Measurements from ENCODE around the gene NUDT5. TPM values are rescaled to one million over a fixed set of nuclear protein-coding genes. Genes with fewer than 3 reads are reported as not detected.

The NUDT5 gene
- total RNA-seq, 1 experiment from 2014 or later = 117 TPM

DNA sequence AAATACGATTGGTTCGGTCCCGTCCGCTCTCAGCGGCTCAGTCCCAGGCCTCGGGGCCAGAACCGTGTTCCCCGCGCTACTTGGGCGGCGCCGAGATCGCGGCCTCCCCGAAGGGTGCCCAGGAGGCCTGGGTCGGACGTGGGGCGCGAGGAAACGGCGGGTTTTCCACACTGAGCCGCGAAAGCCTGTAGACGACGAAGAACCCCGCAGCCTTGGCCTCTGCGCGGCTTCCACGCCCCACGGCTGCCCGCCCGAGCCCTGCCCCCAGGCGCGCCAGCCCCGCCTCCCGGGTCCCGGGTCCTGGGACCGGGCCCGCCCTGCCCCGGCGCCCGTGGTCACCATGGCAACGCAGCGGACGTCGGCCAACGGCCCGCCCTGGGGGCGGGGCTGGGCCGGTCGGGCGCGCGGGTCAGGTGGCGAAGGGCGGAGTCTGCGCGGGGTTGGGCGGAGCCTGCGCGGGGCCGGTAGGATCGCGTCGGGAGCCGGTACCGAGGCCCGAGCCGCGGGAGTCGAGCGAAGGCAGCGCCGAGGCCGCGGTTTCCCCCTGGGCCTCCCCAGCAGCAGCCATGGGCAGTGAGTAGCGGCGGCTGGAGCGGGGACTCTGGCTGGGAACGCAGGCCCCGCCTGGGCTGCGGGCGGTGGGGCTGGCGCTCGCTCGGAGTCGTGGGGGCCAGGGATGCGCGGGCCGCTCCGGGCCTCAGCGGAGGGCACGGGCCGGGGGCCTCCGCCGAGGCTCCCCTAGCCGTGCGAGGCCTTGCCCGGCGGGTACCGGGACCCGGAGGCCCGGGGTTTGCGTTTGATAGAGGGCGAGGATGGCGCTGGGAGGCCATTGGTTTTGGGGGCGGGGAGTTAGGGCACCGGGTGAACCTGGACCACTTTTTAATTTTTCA lies 66.2 kb downstream of the NUDT5 start, which contains the start of gene SEC61A2:
SEC61A2 (plus strand) TSS at position 456 of the 890 bp plus-strand sequence; CDS start at position 567, 111 bp downstream.
- Histone ChIP-seq H3K27me3 (ENCODE audit: insufficient read depth, low read length) (no peaks in the 10 kb centered on the region), H2BK120ac (ENCODE audit: low read depth, low read length, poor library complexity, severe bottlenecking) (no peak within 1 kb of the TSS), H2BK5ac (ENCODE audit: insufficient read length, low read length) (no peak within 1 kb of the TSS), H3K79me2 (ENCODE audit: insufficient read depth, low read length) (0 out of 2 replicates have a peak, but pooled peaks cover 2% of the 10 kb centered on the region), H2BK20ac (ENCODE audit: low read depth, low read length, poor library complexity, severe bottlenecking) (no peak within 1 kb of the TSS), H3K9ac (ENCODE audit: extremely low read depth, insufficient read length, low read length) (peak within 1 kb of the TSS; percentile 45), H3K4ac (ENCODE audit: low read depth, low read length) (no peak within 1 kb of the TSS), H3K56ac (ENCODE audit: insufficient read length, low read depth, low read length) (no peak within 1 kb of the TSS), H3K18ac (ENCODE audit: insufficient read length, low read depth, low read length) (peak within 1 kb of the TSS; percentile 77), H2AK5ac (ENCODE audit: insufficient read length, low read length) (no peak within 1 kb of the TSS), H3K23me2 (ENCODE audit: insufficient read length, low read depth, low read length, poor library complexity, severe bottlenecking) (peaks cover 4% of the 10 kb centered on the region), H4K8ac (replicated peaks; ENCODE audit: insufficient read length, low read depth, low read length) (no peak within 1 kb of the TSS), H3K4me1 (ENCODE audit: insufficient read depth, low read length) (no peaks in the 10 kb centered on the region), H2BK12ac (ENCODE audit: insufficient read length, low read depth, low read length) (peak within 1 kb of the TSS; percentile 57), H3T11ph (ENCODE audit: low read length) (no peak within 1 kb of the TSS), H3K4me2 (ENCODE audit: insufficient read depth, insufficient read length, low read length) (peak within 1 kb of the TSS; percentile 95), H3K14ac (ENCODE audit: insufficient read depth, low read length) (peak within 1 kb of the TSS; percentile 66), H2BK15ac (ENCODE audit: low read depth, low read length) (no peak within 1 kb of the TSS), H3K23ac (ENCODE audit: insufficient read length, low read depth, low read length) (no peak within 1 kb of the TSS), H3K9me3 (ENCODE audit: control insufficient read depth, low read depth, low read length) (no peaks in the 10 kb centered on the region), H3K79me1 (ENCODE audit: insufficient read depth, low read depth, low read length, poor library complexity, severe bottlenecking) (no peaks in the 10 kb centered on the region), H4K20me1 (ENCODE audit: control insufficient read depth, insufficient read depth, insufficient read length) (no peaks in the 10 kb centered on the region), H4K91ac (ENCODE audit: insufficient read length, low read depth, low read length) (no peak within 1 kb of the TSS), H4K5ac (ENCODE audit: insufficient read length, low read depth, low read length) (no peak within 1 kb of the TSS), H2AFZ (ENCODE audit: low read length) (no peak within 1 kb of the TSS), H3K27ac (ENCODE audit: insufficient read length, low read depth, low read length) (no peak within 1 kb of the TSS)
- H3K4me1 Mint-ChIP-seq = peaks cover 5 to 7% of the 10 kb centered on the region in 2 experiments
- peak; percentile 91 for DNase-seq
- peak within 1 kb of the TSS in 1 of 3 experiments; percentile 5; a peak in 1 of 7 replicates for H3K27ac Mint-ChIP-seq
- no peaks in the 10 kb centered on the region for H3K27me3 Mint-ChIP-seq (ENCODE audit: low read depth)
- peaks cover 4 to 15% (median 10%) of the 10 kb centered on the region in 3 experiments; a peak in 6 of 7 replicates for H3K36me3 Mint-ChIP-seq (ENCODE audit: insufficient read depth in 1 of 3, low read depth in 3 of 3)
- TF ChIP-seq, protein P1, sequence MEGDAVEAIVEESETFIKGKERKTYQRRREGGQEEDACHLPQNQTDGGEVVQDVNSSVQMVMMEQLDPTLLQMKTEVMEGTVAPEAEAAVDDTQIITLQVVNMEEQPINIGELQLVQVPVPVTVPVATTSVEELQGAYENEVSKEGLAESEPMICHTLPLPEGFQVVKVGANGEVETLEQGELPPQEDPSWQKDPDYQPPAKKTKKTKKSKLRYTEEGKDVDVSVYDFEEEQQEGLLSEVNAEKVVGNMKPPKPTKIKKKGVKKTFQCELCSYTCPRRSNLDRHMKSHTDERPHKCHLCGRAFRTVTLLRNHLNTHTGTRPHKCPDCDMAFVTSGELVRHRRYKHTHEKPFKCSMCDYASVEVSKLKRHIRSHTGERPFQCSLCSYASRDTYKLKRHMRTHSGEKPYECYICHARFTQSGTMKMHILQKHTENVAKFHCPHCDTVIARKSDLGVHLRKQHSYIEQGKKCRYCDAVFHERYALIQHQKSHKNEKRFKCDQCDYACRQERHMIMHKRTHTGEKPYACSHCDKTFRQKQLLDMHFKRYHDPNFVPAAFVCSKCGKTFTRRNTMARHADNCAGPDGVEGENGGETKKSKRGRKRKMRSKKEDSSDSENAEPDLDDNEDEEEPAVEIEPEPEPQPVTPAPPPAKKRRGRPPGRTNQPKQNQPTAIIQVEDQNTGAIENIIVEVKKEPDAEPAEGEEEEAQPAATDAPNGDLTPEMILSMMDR (conservative IDR thresholded peaks at IDR 0.05) = no peak
- H3K4me3 Mint-ChIP-seq = peak within 1 kb of the TSS; percentile 81 to 94
- no CpG with 5 or more reads among the region's 108 CpGs for WGBS (ENCODE audit: extremely low coverage, insufficient read length, low lambda C conversion rate)
- peaks cover 0 to 5% of the 10 kb centered on the region in 2 experiments; a peak in 1 of 5 replicates for H3K9me3 Mint-ChIP-seq

Measured in H9 (cell line).